Uterus (tissue), 4 donors: ENCODE results near the gene METTL1. TPM values are rescaled to one million over a fixed set of nuclear protein-coding genes. Genes with fewer than 3 reads are reported as not detected.

Experiments
- DNase-seq, 2 donors: peaks; one replicate each; pipeline ENCODE4 v3.0.0-alpha.2; 2019 to 2020
- H3K27ac ChIP-seq, 2 donors: fragments of 200-600 bp; sonication (generic); 1 replicate in 1 of 2; 2 replicates in 1 of 2; pipeline ENCODE4 v1.5.1; 2016 to 2018
- H3K27me3 ChIP-seq, 2 donors: fragments of 200-600 bp; sonication (generic); one replicate each; pipeline ENCODE4 v1.5.1; 2018 to 2019; ENCODE audit warnings: control low read depth in 1 of 2
- H3K36me3 ChIP-seq, 2 donors: fragments of 200-600 bp; sonication (generic); one replicate each; pipeline ENCODE4 v1.5.1; 2019; ENCODE audit warnings: control low read depth in 1 of 2
- H3K4me1 ChIP-seq, 2 donors: fragments of 200-600 bp; sonication (generic); one replicate each; pipeline ENCODE4 v1.5.1; 2018 to 2019; ENCODE audit warnings: control low read depth in 1 of 2
- H3K4me3 ChIP-seq, 2 donors: fragments of 200-600 bp; sonication (generic); 1 replicate in 1 of 2; 2 replicates in 1 of 2; pipeline ENCODE4 v1.5.1; 2018 to 2019; ENCODE audit warnings: mild to moderate bottlenecking in 1 of 2
- H3K9me3 ChIP-seq, 2 donors: fragments of 200-600 bp; sonication (generic); one replicate each; pipeline ENCODE4 v1.5.1; 2019; ENCODE audit warnings: control low read depth in 1 of 2
- CTCF ChIP-seq, 4 experiments: fragments of 200-600 bp in 2 of 4; fragments of 450-650 bp in 2 of 4; sonication (generic) in 2 of 4; IDR thresholded peaks; one replicate each; pipeline ENCODE4 v1.5.1; 2016 to 2019; ENCODE audit warnings: antibody characterized with exemption in 4 of 4, mild to moderate bottlenecking in 2 of 4, moderate library complexity in 1 of 4
- POLR2A ChIP-seq, 2 donors: fragments of 450-650 bp; IDR thresholded peaks; one replicate each; pipeline ENCODE4 v1.6.1; 2016; ENCODE audit warnings: antibody characterized with exemption in 2 of 2, mild to moderate bottlenecking in 1 of 2, moderate library complexity in 1 of 2
- intact Hi-C: fragments of 100-400 bp; cut with DNase I; formaldehyde crosslinking; loops from one replicate; pipeline ENCODE4 v1.15.1; 2023; ENCODE audit warnings: low total_unique reads
- total RNA-seq, 4 donors: library from RNA; depleted of rRNA in 3 of 4; stranded (reverse); fragments of >200 nt in 3 of 4; gene quantifications; one replicate each; pipeline versions ENCODE4 v1.1.0 to v1.2.4, GENCODE V29; 2014 to 2023
- donor health status: DM: yes; HTN: yes; CAD: no.

The METTL1 gene
- total RNA-seq, 4 donors from 2014 or later: 5.1 to 22.4 (median 18.0) TPM

- Histone ChIP-seq H3K27ac (peak overlapping the region; percentile 97 to 98), H3K4me3 (peak overlapping the region; percentile 82 to 96), H3K36me3 (no peaks in the 10 kb centered on the region), H3K4me1 (no peaks in the 10 kb centered on the region), H3K9me3 (no peaks in the 10 kb centered on the region), H3K27me3 (no peaks in the 10 kb centered on the region)
- TF ChIP-seq POLR2A (IDR thresholded peaks at IDR 0.05): no peak
- TF ChIP-seq CTCF (IDR thresholded peaks at IDR 0.05): no peak
- intact Hi-C loops: no loop called here
- DNase-seq: no peak
These were observed 26.4 kb downstream of the METTL1 start for GRCh38 chr12:57745485-57745881.

DNA sequence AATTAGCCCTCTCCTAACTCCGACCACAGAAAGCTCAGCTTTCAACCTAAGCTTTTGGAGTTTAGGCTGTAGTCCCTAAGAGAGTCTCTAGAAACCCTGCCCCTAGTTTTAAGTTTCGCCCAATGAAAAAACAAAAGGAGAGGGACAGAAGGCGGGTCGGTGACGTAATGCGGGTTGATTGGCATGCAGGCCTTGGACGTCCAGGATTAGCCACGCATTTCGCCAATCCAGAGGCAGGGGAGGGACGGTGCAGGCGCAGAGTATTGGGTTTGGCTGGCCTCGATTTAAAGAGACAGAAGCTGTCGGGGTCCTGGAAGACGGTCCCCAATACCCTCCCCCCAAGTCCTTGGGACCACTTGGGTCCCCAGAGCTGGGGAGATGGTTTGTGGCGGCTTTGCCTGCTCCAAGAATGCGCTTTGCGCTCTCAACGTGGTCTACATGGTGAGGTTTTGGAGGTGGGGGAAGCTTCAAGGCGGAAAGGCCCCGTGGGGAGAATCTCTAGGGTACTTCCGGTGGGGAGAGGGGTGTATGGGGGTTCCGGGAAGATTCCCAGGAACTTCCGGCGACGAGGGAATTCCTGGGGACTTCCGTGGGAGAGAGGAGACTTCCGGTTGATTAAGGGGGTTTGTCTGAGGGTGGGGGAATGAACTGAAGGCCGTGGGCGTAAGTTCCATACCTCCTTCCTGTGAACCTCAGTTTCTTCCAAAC is 27.0 kb downstream of the METTL1 start, which contains the start of gene TSPAN31:
Gene TSPAN31 (plus strand): TSS at position 263 of the 708 bp plus-strand sequence. CDS start 116 bp downstream, at position 379.
- TF ChIP-seq CTCF (IDR thresholded peaks at IDR 0.05): peak in 1 of 4 experiments; percentile 35
- peak; percentile 70 to 83 for TF ChIP-seq POLR2A (IDR thresholded peaks at IDR 0.05)
- Histone ChIP-seq H3K27me3 (no peaks in the 10 kb centered on the region), H3K36me3 (no peaks in the 10 kb centered on the region), H3K9me3 (no peaks in the 10 kb centered on the region), H3K27ac (peak within 1 kb of the TSS; percentile 97 to 98), H3K4me1 (no peaks in the 10 kb centered on the region), H3K4me3 (peak within 1 kb of the TSS; percentile 82 to 96)
- DNase-seq: peak; percentile 96 to 99
- intact Hi-C loops: no loop called here

DNA sequence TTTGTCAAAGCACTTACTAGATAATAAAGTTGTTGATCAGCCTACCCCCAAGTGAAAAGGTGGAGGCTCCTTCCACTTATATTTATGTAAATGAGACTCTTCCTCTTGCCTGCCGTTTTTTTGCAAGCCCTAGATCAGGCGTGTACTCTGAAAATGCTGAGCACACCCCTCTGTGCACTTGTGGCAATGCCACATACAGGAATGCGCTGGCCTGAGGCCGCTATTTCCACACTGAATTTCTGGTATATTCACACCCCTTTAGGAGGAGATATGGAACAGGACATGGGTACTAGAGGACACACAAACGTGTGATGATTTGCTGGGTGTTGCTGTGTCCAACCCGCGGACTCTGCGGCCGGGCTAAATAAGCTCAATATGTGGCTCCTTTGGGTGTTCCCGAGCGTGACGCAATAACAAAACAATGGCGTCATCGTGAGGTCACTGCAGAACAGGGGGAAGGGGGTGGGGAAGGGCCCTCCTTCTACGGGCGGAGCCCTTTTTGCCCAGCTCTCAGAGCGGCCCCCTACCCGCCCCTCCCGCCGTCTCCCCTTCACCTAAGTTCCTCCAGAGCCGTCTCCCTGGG is 27.6 kb downstream of the METTL1 start:
- TF ChIP-seq CTCF (IDR thresholded peaks at IDR 0.05): no peak
- TF ChIP-seq POLR2A (IDR thresholded peaks at IDR 0.05): no peak

GRCh38 chr12:57743769-57744168 is 28.1 kb downstream of the METTL1 start:
- peaks cover 0 to under 1% of the 10 kb centered on the region in 2 donors for H3K4me1 ChIP-seq
- intact Hi-C loops: no loop called here
- no peak overlapping the region for H3K4me3 ChIP-seq
- H3K36me3 ChIP-seq: no peaks in the 10 kb centered on the region
- peaks cover 1 to 7% of the 10 kb centered on the region in 2 donors for H3K27me3 ChIP-seq
- DNase-seq: no peak
- no peak for TF ChIP-seq POLR2A (IDR thresholded peaks at IDR 0.05)
- H3K9me3 ChIP-seq: no peaks in the 10 kb centered on the region
- peak overlapping the region in 1 of 2 donors; percentile 98 for H3K27ac ChIP-seq

More for the DNA sequence above, 27.6 kb downstream of the METTL1 start:
- peak overlapping the region; percentile 82 to 96 for H3K4me3 ChIP-seq
- no peaks in the 10 kb centered on the region for H3K36me3 ChIP-seq
- intact Hi-C loops: no loop called here
- no peaks in the 10 kb centered on the region for H3K9me3 ChIP-seq
- peak overlapping the region; percentile 97 to 98 for H3K27ac ChIP-seq
- no peaks in the 10 kb centered on the region for H3K4me1 ChIP-seq
- peaks cover 0 to 3% of the 10 kb centered on the region in 2 donors for H3K27me3 ChIP-seq
- peak; percentile 75 for DNase-seq

- peaks cover 16 to 17% of the 10 kb centered on the region in 2 donors for H3K27me3 ChIP-seq
- H3K4me1 ChIP-seq: peaks cover 0 to 18% of the 10 kb centered on the region in 2 donors
- H3K36me3 ChIP-seq: no peaks in the 10 kb centered on the region
- no peak overlapping the region for H3K27ac ChIP-seq
- no peak for TF ChIP-seq POLR2A (IDR thresholded peaks at IDR 0.05)
- TF ChIP-seq CTCF (IDR thresholded peaks at IDR 0.05): no peak
- no peaks in the 10 kb centered on the region for H3K9me3 ChIP-seq
- intact Hi-C loops: no loop called here
- no peak for DNase-seq
- no peak overlapping the region for H3K4me3 ChIP-seq
These were observed 29.8 kb downstream of the METTL1 start for GRCh38 chr12:57741844-57742738.
